Umbilical cord (tissue), 2 donors: ENCODE measurements around the gene PRKAG2. TPM values are rescaled to one million over a fixed set of nuclear protein-coding genes. Genes with fewer than 3 reads are reported as not detected.

Experiments used
- DNase-seq: peaks from one replicate; pipeline ENCODE4 v3.0.0-alpha.2; 2015; ENCODE audit warnings: low spot score
- total RNA-seq: library from RNA; depleted of rRNA; stranded (reverse); fragments of >200 nt; gene quantifications from one replicate; pipeline ENCODE4 v1.2.3, GENCODE V29; 2014; ENCODE audit warnings: low replicate concordance; ENCODE audit not compliant: insufficient read depth

PRKAG2 gene
- total RNA-seq, 1 donor from 2014 or later = 71.7 TPM

GRCh38 chr7:151697515-151697895 lies 179.4 kb downstream of the PRKAG2 start:
- DNase-seq = no peak

- peak; percentile 72 for DNase-seq
Measured at GRCh38 chr7:151696721-151697514, 180.0 kb downstream of the PRKAG2 start.

- DNase-seq = peak; percentile 35
Measured at GRCh38 chr7:151695951-151696541, 180.9 kb downstream of the PRKAG2 start.

- no peak for DNase-seq
Measured at GRCh38 chr7:151694828-151695580, 181.9 kb downstream of the PRKAG2 start.

GRCh38 chr7:151694441-151694827 lies 182.5 kb downstream of the PRKAG2 start:
- no peak for DNase-seq

- no peak for DNase-seq
Measured at GRCh38 chr7:151693140-151693539, 183.8 kb downstream of the PRKAG2 start.

GRCh38 chr7:151692721-151693120 lies 184.2 kb downstream of the PRKAG2 start:
- no peak for DNase-seq

- DNase-seq = no peak
Measured at GRCh38 chr7:151691449-151691848, 185.5 kb downstream of the PRKAG2 start.

GRCh38 chr7:151690606-151691005 lies 186.3 kb downstream of the PRKAG2 start:
- DNase-seq = peak; percentile 80

GRCh38 chr7:151689196-151689971 lies 187.5 kb downstream of the PRKAG2 start:
- DNase-seq = no peak

- DNase-seq = no peak
Measured at GRCh38 chr7:151688236-151688780, 188.6 kb downstream of the PRKAG2 start.

- DNase-seq = peak; percentile 84
Measured at GRCh38 chr7:151687523-151688235, 189.2 kb downstream of the PRKAG2 start.

GRCh38 chr7:151686826-151687225 lies 190.1 kb downstream of the PRKAG2 start:
- no peak for DNase-seq

GRCh38 chr7:151686016-151686766 lies 190.7 kb downstream of the PRKAG2 start:
- DNase-seq = no peak

- DNase-seq = no peak
Measured at GRCh38 chr7:151684408-151685175, 192.3 kb downstream of the PRKAG2 start.

- no peak for DNase-seq
Measured at GRCh38 chr7:151683615-151684407, 193.1 kb downstream of the PRKAG2 start.

GRCh38 chr7:151682831-151683614 lies 193.9 kb downstream of the PRKAG2 start:
- DNase-seq = no peak

GRCh38 chr7:151681726-151682125 lies 195.2 kb downstream of the PRKAG2 start:
- DNase-seq = no peak
